Measurements from ENCODE around the gene DLX6. TPM values are rescaled to one million over a fixed set of nuclear protein-coding genes. Genes with fewer than 3 reads are reported as not detected.
"Not testable (repeated sequence)": the region's sequence is repeated elsewhere in the genome, so short reads cannot be mapped to it uniquely, and the experiment has no call there.

The DLX6 gene
- total RNA-seq, 6 experiments from 2014 or later, result not detected

DNA sequence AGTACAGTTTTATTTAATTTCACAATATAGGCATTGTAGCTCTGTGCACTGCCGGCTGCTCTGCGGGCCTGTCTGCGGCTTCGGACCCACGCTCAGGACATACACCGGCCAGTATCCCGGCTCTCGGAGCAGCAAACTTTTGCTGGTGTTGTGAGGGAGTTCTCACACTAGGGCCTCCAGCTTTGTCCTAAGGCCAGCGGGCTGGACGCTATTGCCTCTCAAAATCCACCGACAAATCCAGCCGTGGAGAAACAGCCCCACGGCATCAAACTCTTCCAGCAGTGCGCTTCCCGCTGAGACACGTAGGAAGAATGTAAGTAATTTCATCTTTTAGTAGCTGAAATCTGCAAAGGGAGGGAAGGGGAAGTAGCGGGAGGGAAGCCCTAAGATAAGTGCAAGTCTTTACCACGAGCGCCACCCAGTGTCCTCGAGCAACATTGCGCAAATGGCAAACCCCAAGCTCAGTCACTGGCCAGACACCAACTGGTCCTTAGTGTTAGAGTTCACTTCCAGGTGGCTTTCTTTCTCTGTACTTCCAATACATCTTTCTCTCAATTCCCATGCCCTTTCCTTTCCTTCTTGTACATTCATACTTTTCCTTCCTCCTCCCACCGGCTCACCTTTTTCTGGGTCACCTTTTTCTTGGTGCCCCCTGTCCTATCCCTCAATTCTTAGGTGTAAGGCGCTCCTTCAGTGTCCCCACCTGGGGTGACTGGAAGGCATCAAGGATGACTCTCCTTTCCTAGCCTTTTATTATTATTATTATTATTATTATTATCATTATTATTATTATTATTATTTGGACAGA lies 22.3 kb downstream of the DLX6 start:
- 4% methylated on average over 23 of the region's 23 CpGs for WGBS (ENCODE audit: insufficient coverage, low coverage, low lambda C conversion rate, missing lambda C conversion rate)
- peak; percentile 95 to 99 (median 96) for ATAC-seq
- peak overlapping the region in 2 of 3 donors; percentile 31 to 43 for H3K4me3 ChIP-seq
- no peak overlapping the region for H3K27ac ChIP-seq
- no peaks in the 10 kb centered on the region for H3K36me3 ChIP-seq
- H3K27me3 ChIP-seq, result peaks cover 4 to 15% of the 10 kb centered on the region in 2 donors
- no peak for TF ChIP-seq POLR2A (IDR thresholded peaks at IDR 0.05)
- TF ChIP-seq, protein P1, sequence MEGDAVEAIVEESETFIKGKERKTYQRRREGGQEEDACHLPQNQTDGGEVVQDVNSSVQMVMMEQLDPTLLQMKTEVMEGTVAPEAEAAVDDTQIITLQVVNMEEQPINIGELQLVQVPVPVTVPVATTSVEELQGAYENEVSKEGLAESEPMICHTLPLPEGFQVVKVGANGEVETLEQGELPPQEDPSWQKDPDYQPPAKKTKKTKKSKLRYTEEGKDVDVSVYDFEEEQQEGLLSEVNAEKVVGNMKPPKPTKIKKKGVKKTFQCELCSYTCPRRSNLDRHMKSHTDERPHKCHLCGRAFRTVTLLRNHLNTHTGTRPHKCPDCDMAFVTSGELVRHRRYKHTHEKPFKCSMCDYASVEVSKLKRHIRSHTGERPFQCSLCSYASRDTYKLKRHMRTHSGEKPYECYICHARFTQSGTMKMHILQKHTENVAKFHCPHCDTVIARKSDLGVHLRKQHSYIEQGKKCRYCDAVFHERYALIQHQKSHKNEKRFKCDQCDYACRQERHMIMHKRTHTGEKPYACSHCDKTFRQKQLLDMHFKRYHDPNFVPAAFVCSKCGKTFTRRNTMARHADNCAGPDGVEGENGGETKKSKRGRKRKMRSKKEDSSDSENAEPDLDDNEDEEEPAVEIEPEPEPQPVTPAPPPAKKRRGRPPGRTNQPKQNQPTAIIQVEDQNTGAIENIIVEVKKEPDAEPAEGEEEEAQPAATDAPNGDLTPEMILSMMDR (IDR thresholded peaks at IDR 0.05), result peak; percentile 84 to 89 (median 86)
- H3K9me3 ChIP-seq, result no peaks in the 10 kb centered on the region
- H3K4me1 ChIP-seq, result peaks cover 0 to 15% (median 0%) of the 10 kb centered on the region in 4 donors
- peak; percentile 73 to 83 (median 78) for DNase-seq
- intact Hi-C loops (cut with DNase I), result loop anchor here in 1 of 2 donors (10.0 kb wide), 1 partner anchor 953 kb away; no protein-coding TSS in a partner anchor

DNA sequence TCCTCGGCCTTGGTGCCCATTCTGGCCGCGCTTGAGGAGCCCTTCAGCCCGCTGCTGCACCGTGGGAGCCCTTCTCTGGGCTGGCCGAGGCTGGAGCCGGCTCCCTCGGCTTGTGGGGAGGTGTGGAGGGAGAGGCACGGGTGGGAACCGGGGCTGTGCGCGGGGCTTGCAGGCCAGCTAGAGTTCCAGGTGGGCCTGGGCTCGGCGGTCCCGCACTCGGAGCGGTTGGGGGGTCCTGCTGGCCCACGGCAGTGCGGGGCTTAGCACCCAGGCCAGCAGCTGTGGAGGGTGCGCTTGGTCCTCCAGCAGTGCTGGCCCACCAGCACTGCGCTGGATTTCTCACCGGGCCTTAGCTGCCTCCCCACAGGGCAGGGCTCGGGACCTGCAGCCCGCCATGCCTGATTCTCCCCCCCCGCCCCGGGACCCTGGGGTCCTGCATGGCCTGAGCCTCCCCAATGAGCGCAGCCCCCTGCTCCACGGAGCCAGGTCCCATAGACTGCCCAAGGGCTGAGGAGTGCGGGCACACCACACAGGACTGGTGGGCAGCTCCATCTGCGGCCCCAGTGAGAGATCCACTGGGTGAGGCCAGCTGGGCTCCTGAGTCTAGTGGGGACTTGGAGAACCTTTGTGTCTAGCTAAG lies 29.0 kb downstream of the DLX6 start:
- not testable (repeated sequence) for H3K36me3 ChIP-seq, DNase-seq, H3K27ac ChIP-seq, H3K4me3 ChIP-seq, ATAC-seq, H3K4me1 ChIP-seq, H3K9me3 ChIP-seq, H3K27me3 ChIP-seq
- intact Hi-C loops (cut with DNase I), result loop anchor here in 1 of 2 donors (5.0 kb wide), 1 partner anchor 962 kb away; no protein-coding TSS in a partner anchor
- WGBS (ENCODE audit: insufficient coverage, low coverage, low lambda C conversion rate, missing lambda C conversion rate), result 100% methylated on average over 2 of the region's 30 CpGs

DNA sequence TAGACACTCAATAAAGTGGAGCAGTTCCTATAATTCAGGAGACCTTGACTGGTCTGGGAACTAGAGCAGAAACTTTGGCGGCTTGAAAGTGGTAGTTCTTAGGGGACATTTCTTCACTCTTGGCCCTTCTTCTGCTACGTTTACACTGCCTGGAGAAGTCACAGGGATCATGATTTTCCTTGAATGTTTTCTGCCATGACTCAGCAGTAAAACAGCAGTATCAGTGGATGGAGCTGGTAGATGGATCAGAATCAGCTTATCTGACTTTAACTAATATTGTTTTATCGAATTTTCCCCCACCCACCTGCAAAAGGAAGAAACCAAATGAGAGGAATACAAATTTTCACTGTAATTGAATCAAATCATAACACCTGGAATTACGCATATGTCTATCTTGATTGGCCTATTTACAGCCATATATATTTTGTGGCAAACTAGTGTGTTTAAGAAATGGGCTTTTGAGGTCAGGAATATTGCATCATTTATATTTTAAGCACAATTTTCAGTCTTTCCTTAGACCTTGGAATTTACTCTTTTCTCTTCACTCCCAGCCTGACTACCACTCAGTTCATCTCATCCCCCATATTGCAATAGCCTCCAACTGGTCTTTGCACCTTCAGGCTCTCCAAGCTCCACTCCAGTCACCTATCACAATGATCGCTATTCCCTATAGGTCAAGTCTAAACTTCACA lies 34.2 kb downstream of the DLX6 start:
- Histone ChIP-seq H3K27ac (no peak overlapping the region), H3K27me3 (no peaks in the 10 kb centered on the region), H3K4me1 (peaks cover 0 to 8% (median 0%) of the 10 kb centered on the region in 4 donors), H3K36me3 (no peaks in the 10 kb centered on the region), H3K9me3 (no peaks in the 10 kb centered on the region), H3K4me3 (no peak overlapping the region)
- 69% methylated on average over 5 of the region's 5 CpGs for WGBS (ENCODE audit: insufficient coverage, low coverage, low lambda C conversion rate, missing lambda C conversion rate)
- intact Hi-C loops (cut with DNase I), result no loop called here
- ATAC-seq (peak in 1 of 4 donors; percentile 23), DNase-seq (no peak)
- TF ChIP-seq POLR2A (IDR thresholded peaks at IDR 0.05), result no peak
- TF ChIP-seq, protein P1 (IDR thresholded peaks at IDR 0.05), result no peak

DNA sequence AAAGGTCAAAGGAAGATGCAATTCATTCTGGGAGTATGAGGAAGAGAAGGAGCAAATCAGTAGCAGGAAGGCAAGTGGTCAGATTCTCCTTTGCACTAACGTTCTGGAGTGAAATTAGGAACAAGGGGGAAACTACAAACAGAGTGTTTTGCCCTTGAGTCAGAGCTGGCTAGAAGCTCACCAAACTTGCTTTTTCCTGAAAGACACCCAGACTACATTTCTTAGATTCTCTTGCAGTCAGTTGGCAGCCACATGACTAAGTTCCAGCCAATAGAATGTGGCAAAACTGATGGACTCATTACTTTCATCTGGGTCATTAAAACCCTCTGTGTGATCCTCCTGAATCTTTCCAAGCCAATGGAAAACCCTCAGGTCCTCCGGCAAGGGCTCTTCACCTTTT lies 37.9 kb downstream of the DLX6 start:
- Histone ChIP-seq H3K27ac (no peak overlapping the region), H3K27me3 (no peaks in the 10 kb centered on the region), H3K9me3 (no peaks in the 10 kb centered on the region), H3K4me3 (no peak overlapping the region), H3K4me1 (peaks cover 0 to 8% (median 0%) of the 10 kb centered on the region in 4 donors), H3K36me3 (no peaks in the 10 kb centered on the region)
- no peak for ATAC-seq
- intact Hi-C loops (cut with DNase I), result no loop called here
- TF ChIP-seq, protein P1 (IDR thresholded peaks at IDR 0.05), result no peak
- no peak for TF ChIP-seq POLR2A (IDR thresholded peaks at IDR 0.05)
- WGBS (ENCODE audit: insufficient coverage, low coverage, low lambda C conversion rate, missing lambda C conversion rate), result 49% methylated on average over 2 of the region's 2 CpGs
- DNase-seq, result no peak

Small RNAs within 50 kb of the gene (small RNA-seq; reads per million reads assigned to genes)
- gene RF01778 (0 reads per million in 2 experiments), gene RF01887 (0 reads per million in 2 experiments), gene RF01888 (0 reads per million in 2 experiments)

Other genes with a start within 250 kb of the DLX6 start
- not detected for gene DLX5, start 19.3 kb downstream of the DLX6 start, total RNA-seq
- gene SDHAF3, start 112.1 kb downstream of the DLX6 start, total RNA-seq, result 10 to 100 TPM in 4 of 6 experiments, 1 to 10 TPM in 2; 8.5 to 15.5 (median 12.1) TPM

Measured in right lobe of liver (tissue), 6 donors.